ENCODE data around the gene KCTD1.

- peak; percentile 39 to 49 for TF ChIP-seq CTCF (conservative IDR thresholded peaks at IDR 0.05 in 1 of 2, IDR thresholded peaks at IDR 0.05 in 1 of 2; ENCODE audit: low read depth in 1 of 2, low read length in 2 of 2)
- TF ChIP-seq EZH2 (IDR thresholded peaks at IDR 0.05; ENCODE audit: low read length, missing control alignments): no peak
Measured at GRCh38 chr18:26547646-26548414, 523 bp downstream of the KCTD1 start.

All from fibroblast of lung (primary cell).